Placental pericyte (primary cell): Measurements from ENCODE around the gene SPANXN1. TPM values are rescaled to one million over a fixed set of nuclear protein-coding genes. Genes with fewer than 3 reads are reported as not detected.

ENCODE experiments used
- total RNA-seq: library from RNA; depleted of rRNA; stranded (reverse); fragments of >200 nt; gene quantifications from 2 replicates; pipeline ENCODE4 v1.2.3, GENCODE V29; 2012

The SPANXN1 gene
- total RNA-seq = not detected in 2 replicates

DNA sequence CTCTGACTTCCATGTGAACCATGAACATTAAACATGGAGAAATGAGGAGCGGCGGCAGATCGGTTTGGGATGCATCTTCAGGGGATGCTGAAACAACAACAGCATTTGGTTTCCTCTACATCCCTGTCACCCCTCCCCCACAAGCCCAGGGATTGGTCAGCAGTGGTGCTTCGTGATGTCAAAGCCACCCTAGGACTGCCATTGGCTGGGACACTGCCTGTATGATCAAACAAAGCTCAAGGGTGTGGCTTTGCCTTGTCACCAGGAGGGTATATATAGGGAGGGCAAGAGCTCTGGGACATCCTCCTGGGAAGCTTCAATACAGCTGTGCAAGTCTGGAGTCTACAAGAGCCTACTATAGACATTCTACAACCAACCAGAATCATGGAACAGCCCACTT is at the start of gene SPANXN1:
Gene SPANXN1 (plus strand): TSS at position 301 of the 400 bp plus-strand sequence. CDS start 84 bp downstream, at position 385.

